LHCN-M2 (cell line): ENCODE results near the gene PHF3. TPM values are rescaled to one million over a fixed set of nuclear protein-coding genes. Genes with fewer than 3 reads are reported as not detected.
A peak's percentile ranks its signal among the peaks of the same experiment; 100 is the strongest.

Source experiments
- DNase-seq: peaks from one replicate; pipeline ENCODE4 v3.0.0-alpha.2; 2012; ENCODE audit warnings: low read depth
- polyA plus RNA-seq: library from polyadenylated mRNA; unstranded; fragments of >200 nt; gene quantifications from one replicate; pipeline ENCODE4 v1.2.1, GENCODE V29; 2012; ENCODE audit warnings: missing spikeins
- total RNA-seq: library from RNA; depleted of rRNA; stranded (reverse); fragments of >200 nt; gene quantifications from 2 replicates; pipeline ENCODE4 v1.2.3, GENCODE V29; 2014; rRNA removed

PHF3 gene, protein sequence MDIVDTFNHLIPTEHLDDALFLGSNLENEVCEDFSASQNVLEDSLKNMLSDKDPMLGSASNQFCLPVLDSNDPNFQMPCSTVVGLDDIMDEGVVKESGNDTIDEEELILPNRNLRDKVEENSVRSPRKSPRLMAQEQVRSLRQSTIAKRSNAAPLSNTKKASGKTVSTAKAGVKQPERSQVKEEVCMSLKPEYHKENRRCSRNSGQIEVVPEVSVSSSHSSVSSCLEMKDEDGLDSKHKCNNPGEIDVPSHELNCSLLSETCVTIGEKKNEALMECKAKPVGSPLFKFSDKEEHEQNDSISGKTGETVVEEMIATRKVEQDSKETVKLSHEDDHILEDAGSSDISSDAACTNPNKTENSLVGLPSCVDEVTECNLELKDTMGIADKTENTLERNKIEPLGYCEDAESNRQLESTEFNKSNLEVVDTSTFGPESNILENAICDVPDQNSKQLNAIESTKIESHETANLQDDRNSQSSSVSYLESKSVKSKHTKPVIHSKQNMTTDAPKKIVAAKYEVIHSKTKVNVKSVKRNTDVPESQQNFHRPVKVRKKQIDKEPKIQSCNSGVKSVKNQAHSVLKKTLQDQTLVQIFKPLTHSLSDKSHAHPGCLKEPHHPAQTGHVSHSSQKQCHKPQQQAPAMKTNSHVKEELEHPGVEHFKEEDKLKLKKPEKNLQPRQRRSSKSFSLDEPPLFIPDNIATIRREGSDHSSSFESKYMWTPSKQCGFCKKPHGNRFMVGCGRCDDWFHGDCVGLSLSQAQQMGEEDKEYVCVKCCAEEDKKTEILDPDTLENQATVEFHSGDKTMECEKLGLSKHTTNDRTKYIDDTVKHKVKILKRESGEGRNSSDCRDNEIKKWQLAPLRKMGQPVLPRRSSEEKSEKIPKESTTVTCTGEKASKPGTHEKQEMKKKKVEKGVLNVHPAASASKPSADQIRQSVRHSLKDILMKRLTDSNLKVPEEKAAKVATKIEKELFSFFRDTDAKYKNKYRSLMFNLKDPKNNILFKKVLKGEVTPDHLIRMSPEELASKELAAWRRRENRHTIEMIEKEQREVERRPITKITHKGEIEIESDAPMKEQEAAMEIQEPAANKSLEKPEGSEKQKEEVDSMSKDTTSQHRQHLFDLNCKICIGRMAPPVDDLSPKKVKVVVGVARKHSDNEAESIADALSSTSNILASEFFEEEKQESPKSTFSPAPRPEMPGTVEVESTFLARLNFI (N-terminal part only)
- 26.6 and 31.7 TPM in 2 replicates for total RNA-seq
- polyA plus RNA-seq = 4.4 TPM

DNA sequence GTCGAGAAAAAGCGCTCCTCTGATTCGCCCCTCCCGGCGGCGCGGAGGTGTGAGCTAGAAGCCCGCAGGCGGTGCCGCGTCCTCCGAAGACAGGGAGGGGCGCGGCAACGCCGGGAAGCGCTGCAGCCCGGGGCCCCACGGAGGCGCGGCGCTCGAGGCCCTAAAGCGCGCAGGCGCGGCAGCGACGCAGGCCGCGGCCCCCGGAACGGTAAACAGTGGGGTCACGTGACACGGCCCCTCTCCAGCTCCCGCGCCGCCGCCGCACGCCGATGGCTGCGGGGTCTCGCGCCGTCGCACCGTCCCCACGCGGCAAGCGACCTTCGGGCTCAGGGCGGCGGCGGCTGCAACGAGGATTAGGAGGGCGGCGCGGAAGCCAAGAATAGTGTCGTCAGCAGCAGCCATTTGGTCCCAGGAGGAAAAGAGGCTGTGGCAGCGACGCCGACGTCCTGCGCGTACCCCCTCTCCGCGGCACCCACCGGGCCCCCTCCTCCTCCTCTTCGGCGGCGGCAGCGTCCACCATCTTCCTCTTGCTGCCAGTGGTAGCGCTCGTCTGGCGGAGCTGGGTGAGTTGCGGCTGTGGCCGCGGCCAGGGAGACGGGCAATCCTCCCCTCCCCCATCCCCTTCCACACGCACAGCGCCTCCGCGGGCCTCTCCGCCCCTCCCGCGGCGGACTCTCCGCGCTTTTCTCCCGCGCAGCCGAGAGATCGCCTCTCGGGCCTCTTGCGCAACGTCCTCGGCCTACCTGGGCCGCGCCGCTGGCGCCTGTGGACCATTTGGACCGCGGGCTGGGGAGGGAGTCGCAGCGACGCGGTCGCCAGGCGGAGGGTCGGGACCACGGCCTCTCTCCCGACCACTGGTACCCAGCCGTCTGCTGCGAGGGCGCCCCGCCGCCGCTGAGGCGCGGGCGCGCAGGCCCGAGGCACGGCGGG, at the start of gene PHF3:
PHF3 (plus strand) TSS at position 215 of the 930 bp plus-strand sequence. CDS start 10,750 bp downstream, outside the sequence.
- DNase-seq = peak; percentile 88

DNA sequence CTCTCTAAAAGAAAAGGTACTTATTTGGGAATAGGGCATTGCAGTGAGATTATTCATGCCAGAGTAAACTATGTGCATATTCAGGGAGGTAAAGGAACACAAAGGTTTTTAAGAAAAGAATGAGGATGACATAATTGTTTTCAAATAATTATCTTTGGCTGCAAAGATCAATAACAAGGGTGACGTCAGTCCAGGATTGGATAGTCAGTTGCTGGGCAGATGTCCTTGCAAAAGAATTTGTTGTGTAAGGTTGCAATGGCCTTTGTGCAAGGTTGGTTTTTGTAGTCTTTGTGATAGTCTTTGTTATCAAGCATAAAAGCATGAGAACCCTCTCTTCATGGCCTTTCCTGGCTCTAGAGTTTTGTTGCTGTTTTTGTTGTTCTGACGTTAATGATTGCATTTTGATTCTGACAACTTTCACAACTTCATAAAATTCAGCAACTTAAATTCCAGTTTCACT, 45.6 kb upstream of the PHF3 start:
- no peak for DNase-seq

DNA sequence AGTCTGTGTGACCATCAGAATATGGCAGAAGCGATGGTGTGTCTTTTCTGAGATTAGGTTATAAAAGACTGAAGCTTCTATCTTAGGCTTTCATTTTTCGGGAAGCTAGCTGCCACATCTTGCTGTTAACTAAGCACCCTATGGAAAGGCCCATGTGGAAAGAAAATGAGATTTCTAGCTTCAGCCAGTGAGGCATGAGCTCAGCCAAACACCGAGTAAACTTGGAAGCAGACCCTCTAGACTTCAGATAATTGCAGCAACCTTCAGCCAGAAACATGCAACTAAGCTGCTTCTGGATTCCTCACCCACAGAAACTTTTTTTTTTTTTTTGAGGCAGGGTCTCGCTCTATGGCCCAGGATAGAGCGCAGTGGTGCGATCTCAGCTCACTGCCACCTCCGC, 42.7 kb upstream of the PHF3 start:
- DNase-seq = no peak

DNA sequence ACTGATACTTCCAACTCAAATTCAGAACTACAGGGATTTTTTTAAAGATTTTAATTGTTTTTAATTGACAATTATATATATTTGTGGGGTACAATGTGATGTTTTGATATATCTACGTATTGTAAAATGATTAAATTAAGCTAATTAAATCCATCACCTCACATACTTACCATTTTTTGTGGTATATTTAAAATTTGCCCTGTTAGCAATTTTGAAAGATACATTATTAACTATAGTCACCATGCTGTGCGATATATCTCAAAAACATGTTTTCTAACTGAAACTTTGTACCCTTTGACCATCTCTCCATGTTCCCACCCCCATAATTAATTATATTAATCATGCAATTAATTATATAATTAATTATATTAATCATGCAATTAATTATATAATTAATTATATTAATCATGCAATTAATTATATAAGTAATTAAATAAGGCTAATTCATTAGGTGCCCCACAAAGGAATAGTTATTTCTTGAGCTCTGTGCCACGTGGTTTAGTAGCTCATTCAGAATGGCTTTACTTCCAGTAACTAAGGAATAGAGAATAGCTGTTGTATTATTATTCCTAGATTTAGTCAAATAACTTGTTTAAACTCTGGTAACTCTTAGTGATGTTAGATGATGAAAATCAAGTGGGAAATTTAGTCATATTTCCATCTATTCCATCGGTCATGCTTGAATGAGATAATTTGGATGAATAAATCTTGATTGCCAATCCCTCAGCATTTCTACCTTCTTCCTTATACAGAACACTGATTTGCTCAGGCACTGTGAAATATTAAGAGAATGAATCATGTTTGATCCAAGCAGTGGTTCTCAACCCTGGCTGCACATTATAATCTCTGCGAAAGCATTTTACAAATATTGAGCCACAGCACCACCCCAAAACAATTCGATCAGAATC, 38.2 kb upstream of the PHF3 start:
- peak; percentile 21 for DNase-seq

DNA sequence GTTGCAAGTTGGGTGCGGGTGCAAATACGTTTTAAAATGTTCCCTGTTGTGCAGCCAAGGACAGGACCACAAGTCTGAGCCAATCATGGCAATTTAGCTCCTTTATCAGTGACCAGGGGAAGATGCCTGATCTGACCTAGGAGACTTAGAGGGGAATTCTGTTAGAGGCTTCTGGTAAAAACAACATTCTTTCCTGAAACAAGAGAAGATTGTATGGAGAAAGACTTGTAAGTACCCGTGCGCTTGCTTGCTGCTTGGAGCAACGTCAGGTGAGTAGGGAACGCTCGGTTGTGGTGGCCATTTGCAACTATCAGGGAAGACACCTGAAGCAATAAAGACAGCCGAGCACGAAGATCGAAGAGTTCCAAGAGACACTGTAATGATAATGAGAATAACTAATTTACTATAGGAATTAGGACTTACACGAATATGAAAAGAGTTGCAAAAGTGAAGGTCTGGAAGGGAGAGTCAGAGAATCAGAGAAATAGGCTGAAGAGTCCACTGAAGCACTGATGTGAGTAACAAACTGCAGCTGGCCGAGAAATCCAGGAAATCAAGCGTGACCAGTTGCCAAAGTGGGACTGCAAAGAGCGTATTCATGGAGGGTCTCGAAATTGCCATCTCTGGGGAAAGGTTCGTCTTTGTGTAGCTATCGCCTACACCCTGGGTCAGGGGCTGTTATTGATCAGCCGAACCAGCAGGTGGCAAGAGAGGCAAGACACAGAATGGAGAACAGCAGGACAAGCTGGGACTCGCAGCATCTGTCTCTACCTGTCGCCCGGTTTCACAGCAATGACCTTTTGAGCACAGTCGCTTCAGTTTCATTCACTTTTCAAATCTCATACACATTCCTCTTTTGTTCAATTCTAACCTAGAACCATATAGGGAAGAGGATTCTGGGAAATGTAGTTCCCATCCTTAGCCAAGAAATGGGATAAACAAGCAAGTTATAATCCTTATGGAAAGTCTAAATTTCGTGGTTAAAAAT, 37.3 kb upstream of the PHF3 start:
- peak; percentile 56 for DNase-seq

DNA sequence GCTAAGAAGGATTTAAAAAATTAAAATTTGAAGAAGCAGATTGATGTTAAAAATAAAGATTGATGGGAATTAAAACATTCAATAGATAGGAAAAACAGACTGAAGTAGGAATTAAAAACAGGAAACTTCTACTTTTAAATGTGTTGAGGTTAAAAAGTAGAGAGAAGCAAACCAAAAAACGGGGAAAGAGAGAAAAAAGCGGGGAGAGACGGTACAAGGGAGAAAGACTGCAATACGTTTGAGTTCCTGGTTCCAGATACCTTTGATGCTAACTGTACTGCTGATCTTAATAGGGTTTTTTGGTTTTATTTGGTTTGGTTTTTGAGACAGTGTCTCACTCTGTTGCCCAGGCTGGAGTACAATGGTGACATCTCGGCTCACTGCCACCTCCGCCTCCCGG, 36.4 kb upstream of the PHF3 start:
- no peak for DNase-seq

DNA sequence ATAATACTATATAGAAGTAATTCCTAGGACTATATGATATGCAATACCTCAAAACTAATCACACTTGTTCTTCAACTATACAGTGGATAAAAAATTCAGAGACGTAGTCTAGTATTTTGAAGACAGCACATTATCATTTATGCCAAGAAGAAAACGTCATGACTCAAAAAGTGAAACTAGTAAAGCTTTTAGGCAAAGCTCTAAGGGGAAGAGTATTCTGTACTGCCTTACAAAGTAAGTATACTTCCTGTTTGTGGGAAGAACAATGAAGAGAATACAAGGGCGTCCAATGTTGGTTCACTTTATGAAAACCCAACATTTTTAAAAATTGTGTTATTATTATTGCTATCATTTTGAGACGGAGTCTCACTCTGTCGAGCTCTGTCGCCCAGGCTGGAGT, 35.5 kb upstream of the PHF3 start:
- DNase-seq = no peak

DNA sequence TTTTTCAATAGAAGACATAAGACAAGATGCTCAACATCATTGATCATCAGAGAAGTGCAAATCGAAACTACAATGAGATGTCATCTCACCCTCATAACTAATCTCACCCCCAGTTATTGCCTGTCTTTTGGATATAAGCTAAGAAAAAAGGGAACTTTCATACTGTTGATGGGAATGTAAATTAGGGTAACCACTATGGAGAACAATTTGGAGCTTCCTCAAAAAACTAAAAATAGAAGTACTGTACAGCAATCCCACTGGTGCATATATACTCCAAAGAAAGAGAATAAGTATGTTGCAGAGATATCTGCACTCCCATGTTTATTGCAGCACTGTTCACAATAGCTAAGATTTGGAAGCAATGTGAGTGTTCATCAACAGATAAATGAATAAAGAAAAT, 26.4 kb upstream of the PHF3 start:
- DNase-seq = no peak

DNA sequence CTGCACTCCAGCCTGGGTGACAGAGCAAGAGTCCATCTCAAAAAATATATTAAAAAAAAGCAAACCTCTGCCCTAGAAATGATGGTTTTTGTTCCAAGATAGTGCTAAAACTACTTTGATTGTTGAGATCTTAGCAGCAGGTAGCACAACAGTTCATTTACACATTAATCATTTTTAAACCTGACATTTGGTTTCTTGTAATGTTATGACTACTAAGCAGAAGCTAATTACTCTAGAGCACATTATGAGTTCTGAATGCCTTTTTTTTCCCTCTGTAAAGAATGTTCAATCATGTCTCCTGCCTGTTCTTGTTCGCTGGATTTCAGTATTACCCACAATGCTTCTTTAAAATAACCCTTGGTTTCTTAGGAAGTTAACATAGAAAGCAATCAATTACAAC, 24.7 kb upstream of the PHF3 start:
- no peak for DNase-seq

DNA sequence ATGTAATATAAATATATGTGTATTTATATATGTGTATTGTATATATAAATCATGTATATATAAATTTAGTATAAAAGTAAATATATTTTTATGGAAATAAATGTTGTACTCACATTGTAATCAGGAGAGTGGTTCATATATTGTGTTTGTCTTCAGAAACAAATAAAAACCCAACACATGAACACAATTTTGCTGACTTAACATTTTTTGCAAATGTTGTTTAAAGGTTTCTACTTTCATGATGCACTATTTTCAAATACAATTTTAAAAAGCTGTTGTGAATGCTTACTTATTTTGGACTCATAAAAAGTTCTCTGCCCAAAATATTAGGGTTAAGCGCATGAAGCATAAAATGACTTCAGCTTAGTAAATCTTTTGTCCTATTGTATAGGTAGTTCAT, 24.0 kb upstream of the PHF3 start:
- no peak for DNase-seq

DNA sequence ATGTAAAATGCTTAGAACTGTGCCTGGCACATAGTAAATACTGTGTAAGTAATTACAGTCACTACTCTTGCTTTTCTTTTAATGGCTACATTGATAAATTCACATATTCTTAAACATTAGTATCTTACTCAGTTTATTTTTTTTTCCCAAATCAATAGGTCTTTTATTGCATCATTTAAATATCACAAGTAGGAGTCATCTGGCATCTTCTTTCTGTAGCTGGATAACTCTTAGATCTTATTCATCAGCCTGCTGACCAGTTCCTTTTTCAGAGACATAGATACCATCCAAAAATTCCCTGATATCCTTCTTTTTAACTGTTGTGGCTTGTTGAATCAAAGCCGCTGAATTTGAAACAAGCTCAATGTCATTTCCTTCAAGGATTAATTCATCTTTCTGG, 20.0 kb upstream of the PHF3 start:
- DNase-seq = no peak

DNA sequence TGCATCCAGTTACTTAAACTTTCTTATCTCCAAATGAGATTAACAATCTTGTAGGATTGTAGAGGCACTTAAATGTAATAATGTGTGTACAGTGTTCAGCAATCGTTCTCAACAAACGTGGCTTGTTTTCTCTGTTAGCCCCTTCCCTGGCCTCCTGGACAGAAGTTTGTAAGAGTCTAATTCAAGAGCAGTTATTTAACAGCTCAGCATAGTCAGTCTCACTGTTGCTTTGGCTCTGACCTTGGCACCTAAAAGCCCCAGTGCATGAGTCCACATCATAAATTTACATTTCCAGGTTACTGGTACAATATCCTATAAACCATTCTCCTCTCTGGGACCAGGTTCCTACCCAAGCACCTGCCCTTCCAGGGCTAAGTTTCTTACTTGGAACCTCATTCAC, 11.5 kb upstream of the PHF3 start:
- no peak for DNase-seq

DNA sequence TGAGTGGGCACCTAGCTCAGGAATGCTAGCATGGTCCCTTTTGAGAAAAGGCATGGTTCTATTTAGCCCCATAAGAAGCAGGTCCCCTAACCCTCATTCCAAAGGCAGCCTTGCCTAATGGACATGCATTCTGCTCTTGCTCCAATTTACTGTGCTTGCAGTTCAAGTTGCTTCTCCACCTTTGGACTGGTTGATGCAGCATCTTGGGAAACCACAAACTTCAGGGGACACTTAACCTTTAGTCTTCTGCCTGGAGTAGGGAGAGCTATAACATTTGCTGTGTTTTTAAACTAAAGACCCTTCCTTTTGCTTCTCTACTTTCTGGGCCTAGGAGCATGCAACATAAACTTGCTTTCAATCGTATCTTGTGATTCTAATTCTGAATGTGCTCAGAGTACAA, 5.1 kb upstream of the PHF3 start:
- no peak for DNase-seq

DNA sequence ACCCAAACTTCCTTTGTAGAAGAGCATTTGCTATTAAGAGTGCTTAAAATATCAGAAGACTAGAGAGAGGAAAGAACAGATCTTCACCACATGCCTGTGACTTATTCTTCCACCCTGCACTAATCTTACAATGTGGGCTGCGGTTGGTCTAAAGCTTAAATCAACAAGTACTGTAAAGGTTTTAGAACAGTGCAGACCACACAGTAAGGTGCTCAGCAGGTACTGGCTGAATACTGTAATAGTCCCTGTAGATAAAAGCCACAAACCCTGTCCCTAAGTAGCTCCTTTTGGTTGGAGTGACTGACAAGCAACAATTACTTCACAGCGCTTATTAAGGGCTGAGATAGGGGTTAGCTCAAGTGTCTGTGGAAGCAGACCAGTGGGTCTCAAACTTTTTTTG, 972 bp upstream of the PHF3 start:
- no peak for DNase-seq

DNA sequence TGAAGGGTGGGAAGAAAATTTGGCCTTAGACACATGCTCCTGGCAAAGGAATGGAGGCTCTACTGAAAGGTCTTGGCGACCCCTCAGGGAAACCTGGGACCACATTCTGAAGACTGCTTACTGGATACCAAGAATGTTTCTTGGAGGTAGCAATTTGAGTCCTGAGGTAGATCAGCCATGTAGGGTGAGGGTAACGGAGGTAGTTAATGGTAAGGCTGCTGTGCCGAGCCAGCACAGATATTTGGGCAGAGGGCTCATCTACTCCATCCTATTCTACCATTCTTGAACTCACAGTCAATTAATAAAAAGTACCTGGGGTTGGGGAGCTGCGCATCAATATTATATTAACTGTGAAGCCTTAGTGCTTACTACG, 401 bp upstream of the PHF3 start:
- no peak for DNase-seq

DNA sequence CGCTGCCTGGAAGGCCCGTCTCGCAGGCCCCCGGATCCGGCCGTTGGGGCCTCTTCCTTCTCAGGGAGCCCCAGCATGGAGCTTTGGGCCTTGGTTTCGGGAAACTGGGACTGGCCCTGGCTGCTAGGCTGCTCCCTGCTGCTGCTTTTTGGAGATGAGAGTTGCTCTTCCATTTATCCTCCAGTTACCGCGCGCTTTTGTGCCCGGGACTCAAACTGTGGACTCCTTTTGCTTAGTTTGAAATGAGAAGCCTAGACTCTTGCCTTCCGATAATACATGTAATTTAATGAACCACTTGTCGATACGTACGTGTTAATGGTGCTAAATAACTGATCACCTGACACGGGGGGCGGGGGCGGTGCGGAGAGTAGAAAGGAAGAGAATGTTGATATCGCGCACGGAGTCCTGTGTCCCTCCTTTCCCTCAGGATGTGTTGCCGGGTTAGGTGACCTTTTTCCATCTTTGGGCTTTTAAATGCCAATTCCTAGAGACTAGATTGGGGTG, 968 bp downstream of the PHF3 start:
- DNase-seq = peak; percentile 36

DNA sequence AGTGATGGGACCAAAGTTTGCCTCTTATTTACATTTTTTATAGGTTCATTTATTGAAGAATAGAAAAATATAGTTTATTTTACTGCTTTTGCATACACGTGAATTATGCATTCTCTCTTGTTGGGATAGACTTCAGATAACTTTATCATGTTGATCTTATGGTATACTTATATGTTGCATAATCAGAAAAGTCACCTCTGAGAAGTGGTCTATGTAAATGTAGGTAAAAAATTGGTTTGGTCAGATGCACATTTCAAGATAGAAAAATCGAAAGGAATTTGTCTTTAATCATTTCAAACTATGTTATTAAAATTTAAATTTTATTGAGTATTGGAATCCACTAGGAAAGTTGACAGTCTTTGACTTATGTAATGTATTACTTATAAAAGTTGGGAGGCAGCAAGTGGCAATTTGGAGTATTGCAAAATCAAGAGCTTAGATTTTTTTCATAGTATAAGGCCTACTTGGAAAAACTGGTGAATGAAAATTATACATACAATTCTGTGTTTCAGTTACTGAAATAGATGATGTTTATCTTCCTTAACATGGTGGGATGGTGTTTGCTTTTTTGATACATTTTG, 2.4 kb downstream of the PHF3 start:
- DNase-seq = no peak

DNA sequence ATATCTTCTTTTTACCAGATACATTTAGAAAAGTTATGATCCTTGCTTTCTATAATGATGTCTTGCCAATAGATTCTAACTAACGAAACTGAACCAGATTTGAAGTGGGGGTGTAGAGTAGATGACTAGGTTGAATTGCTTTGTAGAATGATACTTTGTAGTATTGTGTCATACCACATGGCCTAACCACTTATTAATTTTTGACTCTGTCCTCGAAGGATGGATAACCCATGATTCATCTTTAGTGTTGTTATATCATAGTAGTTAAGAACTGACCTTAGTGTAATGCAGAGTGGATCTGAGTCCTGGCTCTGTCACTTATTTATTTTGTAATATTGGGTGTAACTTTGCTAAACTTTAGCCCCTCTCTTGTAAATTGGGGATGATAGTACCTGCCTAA, 4.5 kb downstream of the PHF3 start:
- peak; percentile 76 for DNase-seq
